ENCODE measurements around the gene PPT1. TPM values are rescaled to one million over a fixed set of nuclear protein-coding genes. Genes with fewer than 3 reads are reported as not detected.

PPT1 gene
- total and polyA plus RNA-seq, 2 of the 13 experiments (the other 11 are each of a cell fraction or from before 2014, with no cell fraction given), result 129 TPM

GRCh38 chr1:40096977-40097782, at the start of gene PPT1 (continued):
- TF ChIP-seq HNF1A (IDR thresholded peaks at IDR 0.05; ENCODE audit: low read depth), result no peak
- 0 out of 2 replicates have a peak, but pooled peaks have one; percentile 57 for TF ChIP-seq HNF1A (CRISPR knock-in tag; IDR thresholded peaks at IDR 0.05; ENCODE audit: borderline replicate concordance)
- TF ChIP-seq SSRP1 (CRISPR knock-in tag; IDR thresholded peaks at IDR 0.05), result no peak
- TF ChIP-seq POGK (CRISPR knock-in tag; conservative IDR thresholded peaks at IDR 0.05), result peak; percentile 71; the same call in 1 of the 2 replicates
- TF ChIP-seq MBD4 (IDR thresholded peaks at IDR 0.05; ENCODE audit: borderline replicate concordance, low read length), result no peak
- TF ChIP-seq ZNF543 (CRISPR knock-in tag; IDR thresholded peaks at IDR 0.05), result peak; percentile 90
- TF ChIP-seq YEATS2 (CRISPR knock-in tag; IDR thresholded peaks at IDR 0.05; ENCODE audit: borderline replicate concordance), result peak; percentile 74
- TF ChIP-seq, protein P1, sequence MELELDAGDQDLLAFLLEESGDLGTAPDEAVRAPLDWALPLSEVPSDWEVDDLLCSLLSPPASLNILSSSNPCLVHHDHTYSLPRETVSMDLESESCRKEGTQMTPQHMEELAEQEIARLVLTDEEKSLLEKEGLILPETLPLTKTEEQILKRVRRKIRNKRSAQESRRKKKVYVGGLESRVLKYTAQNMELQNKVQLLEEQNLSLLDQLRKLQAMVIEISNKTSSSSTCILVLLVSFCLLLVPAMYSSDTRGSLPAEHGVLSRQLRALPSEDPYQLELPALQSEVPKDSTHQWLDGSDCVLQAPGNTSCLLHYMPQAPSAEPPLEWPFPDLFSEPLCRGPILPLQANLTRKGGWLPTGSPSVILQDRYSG (CRISPR knock-in tag; IDR thresholded peaks at IDR 0.05), result no peak
- TF ChIP-seq, protein P2, sequence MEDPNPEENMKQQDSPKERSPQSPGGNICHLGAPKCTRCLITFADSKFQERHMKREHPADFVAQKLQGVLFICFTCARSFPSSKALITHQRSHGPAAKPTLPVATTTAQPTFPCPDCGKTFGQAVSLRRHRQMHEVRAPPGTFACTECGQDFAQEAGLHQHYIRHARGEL (CRISPR knock-in tag; IDR thresholded peaks at IDR 0.05), result no peak
- no peak for TF ChIP-seq PTBP1 (IDR thresholded peaks at IDR 0.05; ENCODE audit: low read depth, low read length, poor library complexity, severe bottlenecking)
- peak; percentile 72; the same call in 1 of the 2 replicates for TF ChIP-seq SMAD1 (CRISPR knock-in tag; IDR thresholded peaks at IDR 0.05; ENCODE audit: borderline replicate concordance, low read depth)
- TF ChIP-seq ZNF570 (CRISPR knock-in tag; IDR thresholded peaks at IDR 0.05; ENCODE audit: borderline replicate concordance), result no peak
- TF ChIP-seq NCOA2 (CRISPR knock-in tag; IDR thresholded peaks at IDR 0.05), result peak; percentile 63
- no peak for TF ChIP-seq ZFP37 (CRISPR knock-in tag; IDR thresholded peaks at IDR 0.05; ENCODE audit: borderline replicate concordance)
- no peak for TF ChIP-seq MAFF (IDR thresholded peaks at IDR 0.05; ENCODE audit: low read depth, low read length)
- no peak for TF ChIP-seq ETS1 (CRISPR knock-in tag; IDR thresholded peaks at IDR 0.05)
- no peak for TF ChIP-seq CSRNP2 (CRISPR knock-in tag; conservative IDR thresholded peaks at IDR 0.05; ENCODE audit: low read depth)
- peak; percentile 47 for TF ChIP-seq FOSL2 (CRISPR knock-in tag; IDR thresholded peaks at IDR 0.05)
